ENCODE results near the gene E2F1. TPM values are rescaled to one million over a fixed set of nuclear protein-coding genes. Genes with fewer than 3 reads are reported as not detected.
"Not testable (repeated sequence)": the region's sequence is repeated elsewhere in the genome, so short reads cannot be mapped to it uniquely, and the experiment has no call there.

The E2F1 gene
- polyA plus RNA-seq, 6 donors from 2014 or later = 0.16 to 0.78 (median 0.27) TPM; not detected in 2

- H3K4me1 Mint-ChIP-seq = peaks cover 0 to 8% (median 6%) of the 10 kb centered on the region in 3 donors
- peak overlapping the region in 1 of 6 donors; percentile 7 for H3K27ac Mint-ChIP-seq
- ATAC-seq (ENCODE audit: low read depth in 2 of 2) (no peak), DNase-seq (no peak)
- H3K36me3 Mint-ChIP-seq = peaks cover 0 to 6% of the 10 kb centered on the region in 2 donors
- no peaks in the 10 kb centered on the region for H3K27me3 Mint-ChIP-seq
- H3K4me3 Mint-ChIP-seq = no peak overlapping the region
- H3K9me3 Mint-ChIP-seq = no peaks in the 10 kb centered on the region
Observed at GRCh38 chr20:33650753-33651561, 35.2 kb downstream of the E2F1 start.

DNA sequence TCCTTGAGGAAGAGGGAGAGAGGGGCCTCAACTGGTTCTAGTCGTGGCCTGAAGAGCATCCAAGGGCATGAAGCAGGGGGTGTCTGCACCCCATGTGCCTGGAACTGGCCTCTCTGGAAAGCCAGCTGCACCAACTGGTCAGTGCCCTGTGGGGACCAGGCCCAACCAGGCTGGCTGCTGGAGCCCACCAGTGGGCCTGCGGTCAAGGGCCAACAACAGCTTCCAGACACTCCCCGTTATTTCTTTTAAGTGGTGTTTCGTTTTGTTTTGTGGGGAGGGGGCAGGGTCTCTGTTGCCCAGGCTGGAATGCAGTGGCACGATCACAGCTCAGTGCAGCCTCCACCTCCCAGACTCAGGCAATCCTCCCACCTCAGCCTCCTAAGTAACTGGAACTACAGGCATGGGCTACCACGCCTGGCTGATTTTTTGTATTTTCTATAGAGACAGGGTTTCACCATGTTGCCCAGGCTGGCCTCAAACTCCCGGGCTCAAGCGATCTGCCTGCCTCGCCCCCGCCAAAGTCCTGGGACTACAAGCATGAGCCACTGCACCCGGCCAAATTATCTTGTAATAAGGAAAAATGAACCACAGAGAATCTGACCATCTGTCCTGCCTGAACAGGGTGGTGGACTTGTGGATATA, 36.0 kb downstream of the E2F1 start:
- DNase-seq (no peak), ATAC-seq (ENCODE audit: low read depth in 2 of 2) (no peak)
- Mint-ChIP-seq H3K27ac (no peak overlapping the region), H3K36me3 (peaks cover 0 to 13% of the 10 kb centered on the region in 2 donors), H3K27me3 (no peaks in the 10 kb centered on the region), H3K4me1 (peaks cover 0 to 8% (median 6%) of the 10 kb centered on the region in 3 donors), H3K4me3 (no peak overlapping the region), H3K9me3 (no peaks in the 10 kb centered on the region)

DNA sequence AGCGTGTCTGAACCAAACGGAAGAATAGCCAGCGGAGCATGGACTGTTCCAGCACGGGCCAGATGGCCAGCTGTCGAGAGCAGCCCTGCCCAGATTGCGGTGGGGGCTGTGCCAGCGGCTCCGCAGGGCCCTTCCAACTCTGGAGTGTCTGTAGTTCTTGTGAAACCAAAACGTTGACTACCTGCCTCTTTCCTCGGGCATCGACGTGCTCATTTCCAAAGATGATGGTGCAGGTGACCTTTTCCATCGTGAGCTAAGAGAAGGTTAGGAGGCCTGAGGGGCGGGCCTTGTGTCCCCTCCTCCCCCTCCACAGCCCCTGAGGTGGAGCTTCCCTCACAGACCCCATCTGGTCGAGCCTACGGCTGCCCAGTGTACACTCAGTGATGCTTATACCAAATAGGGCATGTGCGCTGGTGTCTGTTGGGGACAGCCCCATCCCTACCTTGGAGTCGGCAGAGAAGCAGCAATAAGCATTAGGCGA, 36.9 kb downstream of the E2F1 start:
- ATAC-seq (ENCODE audit: low read depth in 2 of 2) (no peak), DNase-seq (no peak)
- no peak overlapping the region for H3K4me3 Mint-ChIP-seq
- peak overlapping the region in 2 of 6 donors; percentile 53 to 69 for H3K27ac Mint-ChIP-seq
- no peaks in the 10 kb centered on the region for H3K9me3 Mint-ChIP-seq
- H3K36me3 Mint-ChIP-seq = peaks cover 0 to 20% of the 10 kb centered on the region in 2 donors
- H3K4me1 Mint-ChIP-seq = peaks cover 0 to 8% (median 6%) of the 10 kb centered on the region in 3 donors
- no peaks in the 10 kb centered on the region for H3K27me3 Mint-ChIP-seq

DNA sequence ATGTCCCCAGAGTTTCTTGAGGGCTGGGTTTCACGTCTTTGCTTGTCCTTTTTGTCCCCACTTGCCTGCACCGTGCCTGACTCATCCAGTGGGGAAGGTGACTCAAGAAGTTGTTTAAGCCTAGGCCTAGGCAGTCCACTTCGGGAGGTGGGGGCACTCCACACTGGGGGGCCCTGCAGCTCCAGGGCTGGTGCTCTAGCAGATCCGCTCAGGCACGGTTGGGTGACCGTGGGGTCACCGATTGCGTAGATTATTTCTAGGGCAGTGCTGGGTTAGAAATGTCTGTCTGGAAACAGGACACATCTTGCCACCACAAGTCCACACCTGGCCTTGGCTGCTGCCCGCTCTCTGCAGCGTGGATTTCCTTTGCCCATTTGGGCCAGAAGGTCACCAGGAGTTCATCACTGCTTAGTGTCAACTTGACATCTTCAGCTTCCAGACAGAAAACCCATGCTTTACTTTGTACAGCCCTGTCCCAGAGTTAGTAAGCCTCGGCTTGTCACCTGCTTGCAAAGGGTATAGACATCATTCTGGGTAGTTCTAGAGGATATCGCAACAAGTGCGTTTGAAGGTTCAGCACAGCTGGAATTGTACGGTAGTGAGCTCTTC, 37.7 kb downstream of the E2F1 start:
- H3K27ac Mint-ChIP-seq = peak overlapping the region in 1 of 6 donors; percentile 34
- DNase-seq = no peak
- no peak for ATAC-seq (ENCODE audit: low read depth in 2 of 2)
- H3K27me3 Mint-ChIP-seq = no peaks in the 10 kb centered on the region
- H3K4me1 Mint-ChIP-seq = peaks cover 0 to 7% (median 6%) of the 10 kb centered on the region in 3 donors
- H3K9me3 Mint-ChIP-seq = no peaks in the 10 kb centered on the region
- H3K4me3 Mint-ChIP-seq = no peak overlapping the region
- peaks cover 0 to 20% of the 10 kb centered on the region in 2 donors for H3K36me3 Mint-ChIP-seq

DNA sequence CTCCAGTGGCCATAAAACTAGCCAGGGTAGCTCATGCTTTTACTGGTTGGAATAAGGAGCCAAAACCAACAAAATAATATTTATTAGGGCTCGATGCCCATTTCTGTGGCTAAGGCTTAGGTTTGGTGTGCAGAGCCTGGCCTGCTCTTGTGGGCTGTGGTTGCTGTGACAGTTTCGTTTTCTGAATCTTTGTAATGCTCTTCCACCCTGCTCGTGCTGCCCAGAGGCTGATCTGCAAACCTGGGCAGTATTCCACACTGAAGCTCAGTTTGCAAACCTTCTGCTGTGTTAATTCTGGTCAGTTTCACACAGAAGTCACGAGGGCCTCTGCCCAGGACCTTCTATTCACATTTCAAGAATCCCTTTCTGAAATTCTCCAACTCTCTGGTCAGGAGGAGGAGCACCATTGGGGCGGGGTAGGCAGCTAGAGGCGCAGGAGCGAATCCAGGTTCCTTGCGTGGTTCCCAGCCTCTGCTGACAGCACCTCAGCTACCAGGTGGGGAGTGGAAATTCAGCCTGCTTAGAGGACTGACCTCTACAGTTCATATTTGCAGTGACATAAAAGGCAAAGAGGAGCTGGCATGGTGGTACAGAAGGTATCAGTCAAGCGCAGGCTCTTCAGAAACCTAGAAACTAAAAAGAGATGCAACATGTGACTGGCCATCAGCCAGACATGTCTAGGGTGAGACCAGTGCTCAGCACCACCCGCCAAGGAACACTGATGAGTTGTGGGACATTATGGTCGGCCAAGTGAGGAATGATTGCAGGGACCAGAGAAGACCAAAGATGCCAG, 38.4 kb downstream of the E2F1 start:
- DNase-seq (no peak), ATAC-seq (ENCODE audit: low read depth in 2 of 2) (no peak)
- no peaks in the 10 kb centered on the region for H3K27me3 Mint-ChIP-seq
- peaks cover 0 to 20% of the 10 kb centered on the region in 2 donors for H3K36me3 Mint-ChIP-seq
- peak overlapping the region in 3 of 6 donors; percentile 34 to 73 (median 51) for H3K27ac Mint-ChIP-seq
- H3K4me3 Mint-ChIP-seq = no peak overlapping the region
- H3K4me1 Mint-ChIP-seq = no peaks in the 10 kb centered on the region
- no peaks in the 10 kb centered on the region for H3K9me3 Mint-ChIP-seq

DNA sequence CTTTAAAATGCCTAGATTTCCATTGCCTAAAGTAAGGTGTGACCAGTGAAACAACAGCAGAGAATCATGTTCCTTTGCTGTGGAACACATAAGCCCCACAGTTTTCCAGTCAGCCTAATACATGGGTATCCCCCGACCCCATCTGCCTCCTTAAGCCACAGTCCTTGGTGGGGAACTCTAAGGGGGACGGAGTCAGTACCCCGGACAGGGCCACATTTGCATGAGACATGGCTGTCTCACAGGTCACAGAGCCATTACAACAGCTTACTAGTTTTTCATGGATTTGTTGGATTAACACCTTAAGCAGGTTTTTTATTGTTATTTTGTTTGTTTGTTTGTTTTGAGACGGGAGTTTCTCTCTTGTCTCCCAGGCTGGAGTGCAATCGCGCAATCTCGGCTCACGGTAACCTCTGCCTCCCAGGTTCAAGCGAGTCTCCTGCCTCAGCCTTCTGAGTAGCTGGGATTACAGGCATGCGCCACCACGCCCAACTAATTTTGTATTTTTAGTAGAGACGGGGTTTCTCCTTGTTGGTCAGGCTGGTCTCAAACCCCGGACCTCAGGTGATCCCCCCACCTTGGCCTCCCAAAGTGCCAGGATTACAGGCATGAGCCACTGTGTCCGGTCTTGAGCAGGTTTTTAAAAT, 39.1 kb downstream of the E2F1 start:
- not testable (repeated sequence) for H3K4me3 Mint-ChIP-seq; H3K27ac Mint-ChIP-seq; ATAC-seq (ENCODE audit: low read depth in 2 of 2); DNase-seq; H3K9me3 Mint-ChIP-seq; H3K4me1 Mint-ChIP-seq; H3K27me3 Mint-ChIP-seq
- H3K36me3 Mint-ChIP-seq = peaks cover 0 to 20% of the 10 kb centered on the region in 2 donors

GRCh38 chr20:33646191-33646590, 40.0 kb downstream of the E2F1 start:
- no peak for DNase-seq
- Mint-ChIP-seq H3K27me3 (no peaks in the 10 kb centered on the region), H3K4me3 (no peak overlapping the region), H3K27ac (peak overlapping the region in 1 of 6 donors; percentile 65), H3K9me3 (no peaks in the 10 kb centered on the region), H3K4me1 (no peaks in the 10 kb centered on the region), H3K36me3 (peaks cover 0 to 20% of the 10 kb centered on the region in 2 donors)
- no peak for ATAC-seq (ENCODE audit: low read depth in 2 of 2)

GRCh38 chr20:33645396-33645795, 40.8 kb downstream of the E2F1 start:
- H3K9me3 Mint-ChIP-seq = no peaks in the 10 kb centered on the region
- peak overlapping the region in 1 of 6 donors; percentile 84 for H3K27ac Mint-ChIP-seq
- ATAC-seq (ENCODE audit: low read depth in 2 of 2) (no peak), DNase-seq (no peak)
- H3K27me3 Mint-ChIP-seq = no peaks in the 10 kb centered on the region
- no peak overlapping the region for H3K4me3 Mint-ChIP-seq
- no peaks in the 10 kb centered on the region for H3K4me1 Mint-ChIP-seq
- H3K36me3 Mint-ChIP-seq = peaks cover 4 to 23% of the 10 kb centered on the region in 2 donors

DNA sequence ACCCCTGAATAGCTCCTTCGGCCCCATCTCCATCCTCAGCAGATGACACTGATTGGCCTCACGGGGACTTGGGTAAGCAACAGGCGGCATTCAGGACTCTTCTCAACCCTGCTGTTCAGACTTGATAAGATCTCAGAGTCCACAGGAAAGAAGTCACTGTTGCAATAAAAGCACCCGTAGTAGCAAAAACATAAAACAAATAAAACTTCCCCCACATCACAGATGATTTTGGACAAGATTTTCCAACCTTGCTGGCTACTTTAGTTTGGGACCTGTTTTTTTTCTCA, 41.2 kb downstream of the E2F1 start:
- peaks cover 8 to 27% of the 10 kb centered on the region in 2 donors for H3K36me3 Mint-ChIP-seq
- no peak overlapping the region for H3K4me3 Mint-ChIP-seq
- peak overlapping the region in 2 of 6 donors; percentile 15 to 67 for H3K27ac Mint-ChIP-seq

DNA sequence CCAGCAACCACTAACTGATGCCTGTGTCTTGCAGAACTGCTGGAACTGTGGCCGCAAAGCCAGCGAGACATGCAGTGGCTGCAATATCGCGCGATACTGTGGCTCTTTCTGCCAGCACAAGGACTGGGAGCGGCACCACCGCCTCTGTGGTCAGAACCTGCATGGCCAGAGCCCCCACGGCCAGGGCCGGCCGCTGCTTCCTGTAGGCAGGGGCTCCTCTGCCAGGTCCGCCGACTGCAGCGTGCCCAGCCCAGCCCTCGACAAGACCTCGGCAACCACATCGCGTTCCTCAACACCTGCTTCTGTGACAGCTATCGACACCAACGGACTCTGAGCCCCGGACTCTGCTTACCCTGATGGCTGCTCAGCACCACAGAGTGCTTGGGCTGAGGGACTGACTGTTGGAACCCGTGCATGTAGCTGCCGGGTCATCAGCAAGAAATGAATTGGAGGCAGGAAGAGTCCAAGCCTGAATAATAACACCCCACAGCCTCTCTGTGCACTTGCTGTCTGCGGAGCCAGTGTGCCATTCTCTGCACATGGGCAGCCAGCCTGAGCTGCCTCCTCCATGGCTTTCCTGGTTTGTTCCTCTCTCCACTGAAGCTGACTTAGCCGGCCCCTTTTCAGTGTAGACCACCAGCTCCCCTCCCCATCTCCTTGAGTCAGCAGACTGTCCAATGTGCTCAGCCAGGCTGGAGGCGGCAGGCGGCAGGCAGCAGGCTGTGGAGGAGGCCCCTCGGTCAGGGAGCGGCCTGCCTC, 41.7 kb downstream of the E2F1 start:
- H3K4me3 Mint-ChIP-seq = no peak overlapping the region
- no peaks in the 10 kb centered on the region for H3K27me3 Mint-ChIP-seq
- H3K9me3 Mint-ChIP-seq = no peaks in the 10 kb centered on the region
- no peak for ATAC-seq (ENCODE audit: low read depth in 2 of 2)
- DNase-seq = no peak
- H3K36me3 Mint-ChIP-seq = peaks cover 13 to 31% of the 10 kb centered on the region in 2 donors
- H3K27ac Mint-ChIP-seq = peak overlapping the region in 1 of 6 donors; percentile 67
- no peaks in the 10 kb centered on the region for H3K4me1 Mint-ChIP-seq

More for the DNA sequence above, 41.2 kb downstream of the E2F1 start:
- no peak for DNase-seq
- Mint-ChIP-seq H3K4me1 (no peaks in the 10 kb centered on the region), H3K9me3 (no peaks in the 10 kb centered on the region), H3K27me3 (no peaks in the 10 kb centered on the region)
- ATAC-seq (ENCODE audit: low read depth in 2 of 2) = no peak

DNA sequence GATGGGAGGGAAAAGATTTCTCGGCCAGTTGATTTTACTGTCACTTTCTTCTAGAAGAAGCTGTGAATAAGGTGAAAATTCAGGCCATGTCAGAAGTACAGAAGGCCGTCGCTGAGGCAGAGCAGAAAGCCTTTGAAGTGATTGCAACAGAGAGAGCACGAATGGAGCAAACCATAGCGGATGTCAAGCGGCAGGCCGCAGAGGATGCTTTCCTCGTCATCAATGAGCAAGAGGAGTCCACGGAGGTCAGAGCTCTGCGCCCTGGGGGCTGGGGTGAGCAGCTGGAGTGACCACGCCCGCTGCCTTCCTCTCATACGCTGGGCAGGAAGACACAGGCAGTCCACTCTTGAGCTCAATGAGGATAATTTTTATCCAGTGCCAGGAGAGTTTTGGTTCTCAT, 45.9 kb downstream of the E2F1 start:
- no peak for ATAC-seq (ENCODE audit: low read depth in 2 of 2)
- no peaks in the 10 kb centered on the region for H3K27me3 Mint-ChIP-seq
- H3K36me3 Mint-ChIP-seq = peaks cover 20 to 39% of the 10 kb centered on the region in 2 donors
- no peak overlapping the region for H3K4me3 Mint-ChIP-seq
- H3K4me1 Mint-ChIP-seq = no peaks in the 10 kb centered on the region
- H3K9me3 Mint-ChIP-seq = no peaks in the 10 kb centered on the region
- no peak overlapping the region for H3K27ac Mint-ChIP-seq
- no peak for DNase-seq

DNA sequence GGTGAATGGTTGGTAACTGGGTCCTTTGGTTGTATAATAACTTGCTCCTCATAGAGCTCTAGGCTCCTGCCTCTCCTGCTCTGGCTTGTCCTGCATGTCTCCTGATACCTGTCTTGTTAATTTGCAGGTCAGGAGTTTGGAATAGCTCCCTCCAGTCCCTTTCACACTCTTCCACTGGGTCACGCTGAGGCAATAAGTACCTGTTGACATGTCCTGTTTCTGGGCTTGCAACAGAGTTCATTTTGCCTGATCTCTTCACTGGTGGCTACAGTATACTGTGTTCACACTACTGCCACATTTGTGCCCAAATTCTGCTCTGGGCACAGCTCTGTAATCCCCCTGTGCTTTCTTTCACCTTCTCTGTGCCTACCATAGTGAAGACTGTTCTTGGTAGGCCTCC, 49.4 kb downstream of the E2F1 start:
- Mint-ChIP-seq H3K27ac (peak overlapping the region in 2 of 6 donors; percentile 21 to 57), H3K36me3 (peaks cover 20 to 30% of the 10 kb centered on the region in 2 donors), H3K27me3 (no peaks in the 10 kb centered on the region), H3K4me3 (no peak overlapping the region), H3K9me3 (no peaks in the 10 kb centered on the region), H3K4me1 (no peaks in the 10 kb centered on the region)
- no peak for ATAC-seq (ENCODE audit: low read depth in 2 of 2)
- no peak for DNase-seq
